Heart right ventricle (tissue), 16 donors: Measurements from ENCODE around the gene PCDH1. TPM values are rescaled to one million over a fixed set of nuclear protein-coding genes. Genes with fewer than 3 reads are reported as not detected.

Experiments
- ATAC-seq, 8 donors: fragments of 200-7000 bp; cut with Tn5 transposase; one replicate each; pipeline ENCODE4 v1.9.1; 2020; ENCODE audit warnings: mild to moderate bottlenecking in 8 of 8, moderate library complexity in 8 of 8, moderate number of reproducible peaks in 1 of 8
- DNase-seq, 2 donors: peaks; one replicate each; pipeline ENCODE4 v3.0.0-alpha.2; 2020
- H3K27ac ChIP-seq, 10 donors: fragments of 200-600 bp; sonication (generic) in 2 of 10; one replicate each; pipeline versions ENCODE4 v1.5.0 to v1.8.0; 2020 to 2022; ENCODE audit warnings: mild to moderate bottlenecking in 3 of 10
- H3K27me3 ChIP-seq, 7 donors: fragments of 200-600 bp; one replicate each; pipeline ENCODE4 v1.8.0; 2021 to 2022; ENCODE audit warnings: mild to moderate bottlenecking in 2 of 7
- H3K36me3 ChIP-seq, 9 donors: fragments of 200-600 bp; sonication (generic) in 1 of 9; one replicate each; pipeline versions ENCODE4 v1.5.0 to v1.8.0; 2020 to 2022; ENCODE audit warnings: mild to moderate bottlenecking in 2 of 9
- H3K4me1 ChIP-seq, 9 donors: fragments of 200-600 bp; sonication (generic) in 1 of 9; one replicate each; pipeline versions ENCODE4 v1.5.0 to v1.8.0; 2020 to 2022; ENCODE audit warnings: mild to moderate bottlenecking in 4 of 9
- H3K4me3 ChIP-seq, 10 donors: fragments of 200-600 bp; sonication (generic) in 2 of 10; one replicate each; pipeline versions ENCODE4 v1.5.0 to v1.8.0; 2020 to 2022; ENCODE audit warnings: mild to moderate bottlenecking in 7 of 10, moderate library complexity in 2 of 10
- H3K9me3 ChIP-seq, 11 donors: fragments of 200-600 bp in 10 of 11; sonication (generic) in 2 of 11; one replicate each; pipeline versions ENCODE4 v1.5.0 to v1.8.0; 2013 to 2022; ENCODE audit warnings: mild to moderate bottlenecking in 2 of 11, control low read depth in 1 of 11, moderate library complexity in 1 of 11
- WGBS, 2 donors: extraction: QIAGEN DNeasy Blood & Tissue Kit; methylation state at CpG; one replicate each; pipeline ENCODE4 v1.1.7; 2013; ENCODE audit warnings: inconsistent platforms in 1 of 2; 5-methylcytosine and 5-hydroxymethylcytosine counted together
- intact Hi-C, 10 donors: fragments of 100-400 bp; cut with DNase I; formaldehyde crosslinking; loops; one replicate each; pipeline versions ENCODE4 v1.11.1 to v1.14.2; 2022
- polyA plus RNA-seq, 2 donors: library from polyadenylated mRNA; stranded (reverse); fragments of 200-250 nt; gene quantifications; one replicate each; pipeline ENCODE4 v1.2.3, GENCODE V29; 2013
- total RNA-seq, 10 donors: library from RNA; stranded (reverse); fragmentation: NEBNext Ultra II Directional in 3 of 10; extraction: Animal tissue kit (Norgen Biotek cat#: 25700) in 3 of 10; gene quantifications; one replicate each; pipeline versions ENCODE4 v1.2.1 to v1.2.4, GENCODE V29; 2021 to 2023
- TF ChIP-seq, protein P1 (sequence below), 9 donors: fragments of 200-600 bp; sonication (generic) in 2 of 9; IDR thresholded peaks; one replicate each; pipeline versions ENCODE4 v1.5.0 to v1.8.0; 2021 to 2022; ENCODE audit warnings: antibody characterized with exemption in 9 of 9, mild to moderate bottlenecking in 5 of 9, moderate library complexity in 1 of 9
- donor health status: Arrhythmogenic right ventricular cardiomyopathy.
- donor health status: ischemic (EF 13 %, LVEDD 7.1; RV severe dilation, severe dysfunction).
- donor health status: healthy with polysubstance abuse.
- donor health status: DM: no; HTN: yes; CAD: no.
- donor health status: DM: no; HTN: no; CAD: no.
- donor health status: ischemic (EF 25% LVEDD 6.9; RV normal size, moderate dysfunction).
- donor health status: ischemic (EF 25% LVEDD 5.7; RV mildly dilated, moderate dysfunction).
- donor health status: healthy.
- donor health status: DM: yes; HTN: yes; CAD: no.
- donor health status: Ischemic cardiomyopathy.
- donor health status: ischemic (EF 35%, LVEDD 5.7; RV mildly dilated, moderate dysfunction).
- donor health status: nonischemic (EF 11% LVEDD 7.7; RV severe dilation, severe dysfunction).
- donor health status: DM: yes; HTN: yes; CAD: no.
- donor health status: PGD.
- donor health status: ischemic (EF 29% LVEDD 5.4; RV normal size, mild dysfunction).
- donor health status: nonischemic (EF 23%, LVEDD 6.1; RV moderate dilation, normal function).

Gene PCDH1
- total and polyA plus RNA-seq, 12 donors = 8.4 to 45.8 (median 17.9) TPM

DNA sequence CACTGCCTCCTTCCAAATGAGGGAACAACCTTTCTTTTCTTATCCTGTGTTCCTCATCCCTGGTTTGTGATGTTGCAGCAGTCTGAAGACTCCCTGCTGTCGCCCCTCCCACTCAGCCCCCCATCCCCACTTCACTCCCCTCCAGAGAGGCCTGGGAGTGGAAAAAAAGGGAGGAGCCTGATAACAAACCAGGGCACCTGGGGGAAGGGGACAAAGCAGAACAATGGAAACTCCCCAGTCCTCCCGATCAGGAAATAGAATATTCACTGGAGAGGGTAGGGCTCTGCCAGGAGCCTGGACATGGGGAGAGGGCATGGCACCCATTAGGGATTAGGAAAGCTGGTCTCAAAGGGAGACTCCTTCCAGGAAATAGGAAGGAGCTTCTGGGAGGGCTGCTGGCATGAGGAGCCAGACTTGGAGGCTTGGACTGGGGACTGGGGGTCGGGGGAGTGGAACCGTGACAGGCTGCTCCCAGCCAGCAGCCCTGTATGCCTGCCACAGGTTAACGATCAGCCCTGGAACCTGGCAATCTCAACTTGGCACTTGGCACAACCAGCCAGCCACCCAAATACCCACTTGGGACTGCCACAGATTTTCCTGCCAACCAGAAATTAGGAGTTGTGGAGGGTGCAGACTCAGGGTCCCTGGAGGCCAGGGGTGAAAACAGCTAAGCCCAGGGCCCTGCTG, 20.0 kb downstream of the PCDH1 start:
- no peak for ATAC-seq
- TF ChIP-seq, protein P1, sequence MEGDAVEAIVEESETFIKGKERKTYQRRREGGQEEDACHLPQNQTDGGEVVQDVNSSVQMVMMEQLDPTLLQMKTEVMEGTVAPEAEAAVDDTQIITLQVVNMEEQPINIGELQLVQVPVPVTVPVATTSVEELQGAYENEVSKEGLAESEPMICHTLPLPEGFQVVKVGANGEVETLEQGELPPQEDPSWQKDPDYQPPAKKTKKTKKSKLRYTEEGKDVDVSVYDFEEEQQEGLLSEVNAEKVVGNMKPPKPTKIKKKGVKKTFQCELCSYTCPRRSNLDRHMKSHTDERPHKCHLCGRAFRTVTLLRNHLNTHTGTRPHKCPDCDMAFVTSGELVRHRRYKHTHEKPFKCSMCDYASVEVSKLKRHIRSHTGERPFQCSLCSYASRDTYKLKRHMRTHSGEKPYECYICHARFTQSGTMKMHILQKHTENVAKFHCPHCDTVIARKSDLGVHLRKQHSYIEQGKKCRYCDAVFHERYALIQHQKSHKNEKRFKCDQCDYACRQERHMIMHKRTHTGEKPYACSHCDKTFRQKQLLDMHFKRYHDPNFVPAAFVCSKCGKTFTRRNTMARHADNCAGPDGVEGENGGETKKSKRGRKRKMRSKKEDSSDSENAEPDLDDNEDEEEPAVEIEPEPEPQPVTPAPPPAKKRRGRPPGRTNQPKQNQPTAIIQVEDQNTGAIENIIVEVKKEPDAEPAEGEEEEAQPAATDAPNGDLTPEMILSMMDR (IDR thresholded peaks at IDR 0.05) = no peak

DNA sequence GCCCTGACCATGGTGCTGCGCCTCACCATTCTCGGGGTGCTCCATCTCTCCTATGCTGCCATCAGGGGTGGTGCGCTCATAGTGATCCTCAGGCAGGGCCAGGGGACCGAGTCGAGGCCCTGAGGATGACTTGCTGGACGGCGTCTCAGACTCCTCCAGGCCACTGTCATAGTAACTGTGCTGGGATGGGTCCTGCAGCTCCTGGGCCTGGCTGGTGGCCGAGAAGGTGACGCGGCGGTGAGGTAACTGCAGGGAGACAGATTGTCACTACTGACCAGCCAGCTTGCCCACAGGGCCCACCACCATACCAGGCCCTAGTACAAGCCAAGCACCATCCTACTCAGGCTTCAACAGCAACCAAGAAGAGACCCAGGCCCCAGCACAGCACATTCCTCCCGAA, 21.0 kb downstream of the PCDH1 start:
- Histone ChIP-seq H3K9me3 (no peaks in the 10 kb centered on the region), H3K27ac (peak overlapping the region in 1 of 10 donors; percentile 48), H3K36me3 (peaks cover 0 to 58% (median 0%) of the 10 kb centered on the region in 9 donors), H3K4me1 (peaks cover 0 to 45% (median 24%) of the 10 kb centered on the region in 9 donors), H3K4me3 (no peak overlapping the region), H3K27me3 (no peaks in the 10 kb centered on the region)
- WGBS, 2 donors = 94 to 96% methylated on average over 12 of the region's 12 CpGs
- TF ChIP-seq, protein P1 (IDR thresholded peaks at IDR 0.05) = no peak
- ATAC-seq (no peak), DNase-seq (no peak)
- intact Hi-C loops = no loop called here

More for the DNA sequence above, 20.0 kb downstream of the PCDH1 start:
- intact Hi-C loops = no loop called here
- 9 to 17% methylated on average over 5 of the region's 5 CpGs for WGBS, 2 donors
- Histone ChIP-seq H3K9me3 (no peaks in the 10 kb centered on the region), H3K36me3 (peaks cover 0 to 65% (median 0%) of the 10 kb centered on the region in 9 donors), H3K27ac (peak overlapping the region in 7 of 10 donors; percentile 6 to 48 (median 22)), H3K4me3 (no peak overlapping the region), H3K27me3 (no peaks in the 10 kb centered on the region), H3K4me1 (peaks cover 0 to 52% (median 26%) of the 10 kb centered on the region in 9 donors)
- DNase-seq = no peak

DNA sequence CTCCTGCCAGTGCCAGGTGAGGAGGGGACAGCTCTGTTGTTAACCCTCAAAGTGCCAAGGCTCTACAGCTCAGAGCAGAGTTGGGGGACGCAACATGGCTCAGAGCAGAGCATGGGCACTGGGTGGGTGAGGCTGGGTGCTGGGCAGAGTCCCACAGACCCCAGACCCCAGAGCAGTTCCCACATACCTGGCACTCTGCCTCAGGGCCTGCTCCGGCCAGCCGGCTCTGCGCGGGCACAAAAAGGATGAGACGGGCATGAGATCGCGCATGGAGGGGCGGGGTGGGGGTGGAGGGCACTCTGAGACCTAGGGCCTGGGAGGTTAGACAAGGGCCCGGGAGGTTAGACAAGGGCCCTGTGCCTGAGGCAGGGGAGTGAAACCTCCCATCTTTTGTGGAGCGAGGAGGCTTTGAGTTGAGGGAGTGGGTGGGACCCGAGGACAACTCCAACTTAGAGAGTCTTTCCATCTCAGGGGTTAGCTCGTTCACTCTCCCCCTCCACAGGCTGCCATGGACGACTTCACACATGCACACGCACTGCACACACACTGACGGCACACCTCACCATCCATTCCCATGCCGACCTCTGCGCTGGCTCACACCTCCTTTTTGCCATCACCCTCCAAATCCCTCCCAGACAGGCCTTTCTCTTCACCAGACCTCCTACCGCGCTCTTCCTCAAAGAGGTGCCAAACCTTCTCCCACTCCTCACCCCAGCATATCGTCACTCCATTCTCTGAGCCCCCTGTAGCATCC, 22.0 kb downstream of the PCDH1 start:
- Histone ChIP-seq H3K36me3 (peaks cover 0 to 48% (median 0%) of the 10 kb centered on the region in 9 donors), H3K4me1 (peaks cover 0 to 43% (median 26%) of the 10 kb centered on the region in 9 donors), H3K27me3 (no peaks in the 10 kb centered on the region), H3K27ac (peak overlapping the region in 6 of 10 donors; percentile 3 to 36 (median 13)), H3K9me3 (no peaks in the 10 kb centered on the region), H3K4me3 (no peak overlapping the region)
- WGBS, 2 donors = 82 to 85% methylated on average over 21 of the region's 21 CpGs
- TF ChIP-seq, protein P1 (IDR thresholded peaks at IDR 0.05) = no peak
- ATAC-seq (peak in 3 of 8 donors; percentile 1 to 12 (median 2)), DNase-seq (no peak)
- intact Hi-C loops = no loop called here

DNA sequence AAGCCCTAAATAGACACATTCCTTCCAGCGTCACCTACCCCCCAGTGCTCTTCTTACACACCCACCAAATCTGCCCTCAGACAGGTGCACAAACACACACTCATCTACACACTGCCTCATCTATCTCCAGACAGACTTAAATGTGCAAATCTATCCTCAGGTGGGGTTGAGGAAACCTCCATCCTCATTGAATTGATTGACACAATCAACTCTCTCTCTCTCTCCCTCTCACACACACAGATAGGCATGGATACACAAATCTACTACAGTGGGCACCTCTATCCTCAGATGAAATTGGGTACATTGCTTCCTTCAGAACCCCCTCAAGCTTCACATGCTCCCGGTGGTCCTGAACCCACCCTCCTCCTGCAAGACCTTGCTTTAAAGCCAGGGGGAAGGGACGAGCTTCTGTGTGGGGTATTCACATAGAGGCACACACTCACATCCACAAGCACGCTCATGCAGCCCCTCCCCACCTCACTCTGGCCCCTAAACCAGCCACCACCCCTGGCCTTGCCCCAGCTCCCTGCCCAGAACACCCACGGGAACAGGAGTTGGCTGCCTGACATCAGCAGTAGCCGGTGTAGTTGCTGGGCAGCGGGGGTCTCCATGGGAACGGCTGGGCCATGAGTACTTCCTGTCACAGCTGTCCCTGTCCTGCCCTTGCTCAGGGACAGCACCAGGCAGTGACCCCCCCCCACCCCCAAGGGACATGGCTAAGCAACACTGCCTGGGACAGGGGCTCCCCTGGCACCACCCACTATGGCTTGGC, 22.8 kb downstream of the PCDH1 start:
- peaks cover 0 to 51% (median 33%) of the 10 kb centered on the region in 9 donors for H3K4me1 ChIP-seq
- peak; percentile 30 to 90 (median 68) for ATAC-seq
- peak; percentile 60 to 72 for DNase-seq
- H3K27ac ChIP-seq = peak overlapping the region in 6 of 10 donors; percentile 3 to 36 (median 13)
- TF ChIP-seq, protein P1 (IDR thresholded peaks at IDR 0.05) = no peak
- H3K4me3 ChIP-seq = no peak overlapping the region
- intact Hi-C loops = no loop called here
- H3K36me3 ChIP-seq = peaks cover 0 to 43% (median 0%) of the 10 kb centered on the region in 9 donors
- no peaks in the 10 kb centered on the region for H3K9me3 ChIP-seq
- H3K27me3 ChIP-seq = no peaks in the 10 kb centered on the region
- WGBS, 2 donors = 28 to 30% methylated on average over 8 of the region's 8 CpGs
